HG03280 (cell line): ENCODE measurements around the gene IDH3B.
"Not testable (repeated sequence)": the region's sequence is repeated elsewhere in the genome, so short reads cannot be mapped to it uniquely, and the experiment has no call there.

Experiments used
- ATAC-seq: cut with Tn5 transposase; IDR thresholded peaks from one replicate; pipeline ENCODE4 v1.9.1; 2021; ENCODE audit warnings: mild to moderate bottlenecking, moderate library complexity; ENCODE audit not compliant: unreplicated experiment

IDH3B gene

DNA sequence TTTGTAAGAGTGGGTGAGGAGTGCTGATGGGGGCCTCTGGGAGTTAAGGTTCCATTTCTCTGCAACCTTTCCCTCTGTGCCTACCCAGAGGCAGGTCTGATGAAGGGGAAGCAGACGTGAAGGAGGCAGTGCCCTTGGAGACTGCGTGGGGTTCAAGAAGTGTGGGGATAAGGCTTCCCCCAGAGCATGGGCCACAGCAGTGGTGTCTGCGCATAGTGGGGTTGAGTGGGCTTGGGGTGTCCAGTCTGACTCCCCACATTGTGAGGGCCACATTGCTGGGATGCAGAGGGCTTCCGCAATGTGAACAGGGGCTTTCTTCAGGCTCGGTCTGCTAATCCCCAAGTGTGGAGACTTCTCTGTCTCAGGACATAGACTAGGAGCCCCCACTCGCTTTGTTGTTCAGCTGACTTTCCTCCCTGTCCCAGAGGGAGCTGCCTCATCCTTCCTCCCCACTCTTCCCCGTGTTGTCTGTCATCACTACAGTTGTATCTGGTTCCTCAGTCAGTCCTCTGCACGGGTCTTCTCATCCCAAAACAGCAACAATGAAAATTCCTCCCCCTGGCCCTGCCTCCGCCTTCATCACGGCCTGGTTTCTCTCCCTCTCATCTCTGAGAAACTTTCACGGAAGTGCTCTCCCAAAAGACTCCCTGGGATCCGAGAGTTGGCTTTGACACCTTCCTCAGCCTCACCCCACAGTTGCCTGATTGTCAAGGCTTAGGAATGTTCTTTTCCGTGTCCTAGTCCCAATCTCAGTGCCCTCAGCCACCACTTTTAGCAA lies 31.4 kb upstream of the IDH3B start:
- ATAC-seq = no peak

- no peak for ATAC-seq
These were observed 30.5 kb upstream of the IDH3B start for GRCh38 chr20:2694519-2694918.

- ATAC-seq = no peak
These were observed 30.0 kb upstream of the IDH3B start for GRCh38 chr20:2694008-2694471.

DNA sequence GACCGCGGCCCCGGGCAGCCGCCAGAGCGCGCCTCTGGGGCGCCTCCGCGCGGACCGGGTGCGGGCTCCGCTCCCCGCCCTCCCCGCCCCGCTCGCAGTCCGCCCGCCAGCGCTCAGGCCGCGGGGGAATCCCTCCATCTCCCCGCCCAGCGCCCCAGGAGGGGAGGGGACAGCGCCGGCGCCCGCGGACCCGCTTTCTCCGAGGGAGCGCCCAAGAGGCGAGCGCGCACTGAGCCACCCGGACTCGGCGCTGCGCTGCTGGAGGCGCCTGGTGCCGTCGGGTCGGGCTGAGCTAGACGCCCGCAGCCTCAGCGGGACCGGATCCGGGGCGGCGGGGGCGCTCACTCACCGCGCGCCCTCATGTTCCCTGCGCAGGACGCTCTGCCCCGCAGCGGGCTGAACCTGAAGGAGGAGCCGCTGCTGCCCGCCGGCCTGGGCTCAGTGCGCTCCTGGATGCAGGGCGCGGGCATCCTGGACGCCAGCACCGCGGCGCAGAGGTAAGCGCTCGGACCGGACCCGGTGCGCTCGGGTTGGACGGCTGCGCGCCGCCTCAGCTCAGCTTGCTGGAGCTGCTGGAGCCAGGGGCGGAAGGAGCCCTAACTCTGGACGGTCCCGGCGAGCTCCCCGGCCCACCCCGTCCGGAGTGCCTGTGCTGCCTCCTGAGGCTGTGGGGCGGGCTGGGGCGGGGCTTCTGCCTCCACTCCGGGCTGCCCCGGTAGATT lies 29.4 kb upstream of the IDH3B start:
- ATAC-seq = no peak

GRCh38 chr20:2692886-2693285 lies 28.9 kb upstream of the IDH3B start:
- ATAC-seq = no peak

GRCh38 chr20:2692036-2692885 lies 28.2 kb upstream of the IDH3B start, which contains the start of gene EBF4:
Gene EBF4 (plus strand): TSS chr20:2692780. CDS start chr20:2693646, 866 bp downstream.
- no peak for ATAC-seq

- ATAC-seq = no peak
These were observed 27.6 kb upstream of the IDH3B start for GRCh38 chr20:2691663-2692035.

- no peak for ATAC-seq
These were observed 27.1 kb upstream of the IDH3B start for GRCh38 chr20:2691127-2691526.

GRCh38 chr20:2690718-2691117 lies 26.7 kb upstream of the IDH3B start:
- no peak for ATAC-seq

DNA sequence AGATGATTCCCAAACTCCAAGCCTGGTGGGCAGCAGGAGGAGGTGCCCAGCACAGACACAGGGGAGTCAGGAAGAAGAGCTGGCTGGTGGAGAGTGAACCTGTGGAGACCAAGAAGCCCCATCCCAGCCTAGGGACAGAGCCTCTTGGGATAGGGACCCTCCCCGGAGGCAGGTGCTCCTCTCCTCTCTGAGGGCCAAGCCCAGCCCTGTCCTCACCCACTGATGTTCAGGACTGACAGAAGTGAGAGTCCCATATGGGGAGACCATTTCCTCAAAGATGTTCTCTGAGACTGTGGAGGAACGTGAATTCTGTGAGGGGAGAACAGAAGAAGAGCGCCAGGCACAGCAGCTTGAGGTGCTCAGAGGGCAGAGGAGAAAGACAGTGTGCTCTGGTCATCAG lies 26.2 kb upstream of the IDH3B start:
- no peak for ATAC-seq

DNA sequence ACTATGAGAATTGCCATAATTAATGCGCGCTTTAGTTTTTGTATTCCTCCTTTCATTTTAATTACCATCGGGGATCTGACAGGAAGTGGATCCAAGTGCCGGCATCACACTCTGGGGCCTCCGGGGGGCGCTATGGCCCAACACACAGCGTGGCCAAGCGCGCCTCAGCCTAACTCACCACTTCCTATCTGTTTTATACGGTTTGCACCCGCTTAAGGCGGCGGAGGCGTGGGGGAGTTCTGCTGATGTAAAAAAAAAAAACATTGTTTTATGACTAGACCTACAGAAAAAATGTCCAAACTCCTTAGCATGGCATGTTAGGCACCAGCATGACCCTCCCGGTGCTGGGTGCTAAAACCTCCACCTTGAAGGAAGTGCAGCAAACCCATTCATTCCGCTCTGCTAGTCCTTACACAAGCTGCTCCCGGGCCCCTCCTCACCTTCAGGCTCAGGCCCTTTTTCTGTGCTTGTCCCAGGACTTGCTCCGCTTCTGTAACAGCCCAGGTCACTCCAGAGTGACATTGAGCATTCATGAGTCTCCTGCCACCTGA lies 24.1 kb upstream of the IDH3B start:
- no peak for ATAC-seq

GRCh38 chr20:2687514-2687913 lies 23.5 kb upstream of the IDH3B start:
- no peak for ATAC-seq

GRCh38 chr20:2684817-2685216 lies 20.8 kb upstream of the IDH3B start:
- not testable (repeated sequence) for ATAC-seq

DNA sequence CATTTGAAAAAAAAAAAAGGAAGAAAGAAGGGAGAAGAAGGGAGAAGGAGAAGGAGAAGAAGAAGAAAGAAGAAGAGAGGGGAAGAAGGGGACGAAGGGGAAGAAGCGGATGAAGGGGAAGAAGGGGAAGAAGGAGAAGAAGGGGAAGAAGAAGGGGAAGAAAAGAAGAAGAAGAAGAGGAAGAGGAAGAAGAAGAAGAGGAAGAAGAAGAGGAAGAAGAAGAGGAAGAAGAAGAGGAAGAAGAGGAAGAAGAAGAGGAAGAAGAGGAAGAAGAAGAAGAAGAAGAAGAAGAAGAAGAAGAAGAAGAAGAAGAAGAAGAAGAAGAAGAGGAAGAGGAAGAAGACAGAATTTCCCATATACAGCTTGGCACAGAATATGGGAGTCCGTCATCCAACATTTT lies 18.0 kb upstream of the IDH3B start:
- ATAC-seq = not testable (repeated sequence)

DNA sequence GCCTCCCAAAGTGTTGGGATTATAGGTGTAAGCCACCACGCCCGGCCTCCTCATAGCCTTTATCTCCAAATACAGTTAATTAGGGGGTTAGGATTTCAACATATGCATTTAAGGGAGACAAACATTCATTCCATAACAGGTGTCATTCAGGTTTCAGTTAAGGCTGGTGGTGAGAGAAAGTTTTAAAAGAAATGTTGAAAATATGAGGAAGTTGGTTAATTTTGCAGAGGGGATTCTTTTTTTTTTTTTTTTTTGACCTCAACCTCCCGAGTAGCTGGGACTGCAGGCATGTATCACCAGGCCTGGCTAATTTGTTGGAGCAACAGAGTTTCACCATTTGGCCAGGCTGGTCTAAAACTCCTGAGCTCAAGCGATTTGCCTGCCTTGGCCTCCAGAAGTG lies 16.0 kb upstream of the IDH3B start:
- ATAC-seq = no peak

GRCh38 chr20:2673453-2673852 lies 9.4 kb upstream of the IDH3B start:
- no peak for ATAC-seq

DNA sequence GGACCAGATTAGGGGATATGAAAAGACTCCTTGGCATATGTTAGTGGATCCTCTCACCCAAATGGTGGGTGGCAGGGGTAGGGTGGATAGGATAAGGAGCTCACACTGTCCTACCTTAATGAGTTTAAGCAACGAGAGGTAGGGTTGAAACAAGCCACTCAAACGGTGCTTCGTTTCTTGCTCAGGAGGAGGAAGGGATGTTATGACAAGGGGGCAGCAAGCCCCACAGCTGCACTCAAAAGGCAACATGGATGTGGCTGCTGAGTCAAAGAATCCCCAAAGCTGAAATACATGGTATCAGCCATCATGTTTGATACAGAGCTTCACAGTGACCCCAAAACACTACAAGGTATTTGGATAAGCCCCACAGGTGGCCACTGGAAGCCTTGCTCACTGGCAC lies 8.4 kb upstream of the IDH3B start:
- ATAC-seq = no peak

- no peak for ATAC-seq
These were observed 8.0 kb upstream of the IDH3B start for GRCh38 chr20:2671977-2672376.

- peak; percentile 10 for ATAC-seq
These were observed 591 bp downstream of the IDH3B start for GRCh38 chr20:2663364-2663886.

- no peak for ATAC-seq
These were observed 4.5 kb downstream of the IDH3B start for GRCh38 chr20:2659547-2659946.
